Tongue (tissue), 2 donors: ENCODE measurements around the gene VSIG10L2. TPM values are rescaled to one million over a fixed set of nuclear protein-coding genes. Genes with fewer than 3 reads are reported as not detected.

Experiments used
- DNase-seq: peaks from one replicate; pipeline ENCODE4 v3.0.0-alpha.2; 2015
- total RNA-seq: library from RNA; depleted of rRNA; stranded (reverse); fragments of >200 nt; gene quantifications from one replicate; pipeline ENCODE4 v1.2.3, GENCODE V29; 2014

Gene VSIG10L2
- total RNA-seq, 1 donor from 2014 or later = not detected

DNA sequence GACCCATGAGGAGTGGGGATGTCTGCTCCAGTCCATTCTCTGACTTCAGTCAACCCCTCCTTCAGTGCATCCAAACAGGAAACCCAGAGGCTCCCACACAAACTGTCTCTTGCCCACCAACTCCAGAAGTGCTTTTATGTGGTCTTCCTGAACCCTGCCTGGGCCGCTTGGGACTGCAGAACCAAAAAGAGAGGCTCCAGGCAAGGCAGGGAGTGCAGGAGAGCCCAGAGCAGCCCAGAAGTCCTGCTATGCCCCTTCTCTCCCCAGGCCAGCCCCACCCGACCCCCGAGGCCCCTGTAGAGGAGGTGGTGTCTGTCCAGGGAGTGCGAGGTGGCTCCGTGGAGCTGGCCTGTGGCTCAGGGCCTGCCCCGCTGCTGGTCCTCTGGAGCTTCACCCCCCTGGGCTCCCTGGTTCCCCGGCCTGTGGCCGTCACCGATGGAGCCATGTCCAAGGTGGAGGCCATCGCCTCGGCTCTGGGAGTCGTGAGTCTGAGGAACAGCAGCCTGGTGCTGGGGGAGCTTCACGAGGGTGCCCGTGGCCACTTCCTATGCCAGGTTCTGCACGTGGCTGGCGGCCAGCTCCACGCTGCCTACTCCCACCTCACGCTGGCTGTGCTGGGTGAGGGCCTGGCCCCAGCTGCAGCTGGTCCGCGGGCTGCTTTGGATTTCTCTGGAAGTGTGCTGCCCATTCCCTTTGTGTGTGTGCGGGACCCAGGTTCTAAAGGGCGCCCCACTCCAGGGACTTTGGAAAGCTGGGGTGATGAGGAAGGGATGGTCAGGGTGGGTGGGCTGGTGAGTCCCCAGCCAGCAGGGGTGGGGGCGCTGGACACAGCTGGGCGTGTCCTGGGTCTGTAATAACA, 1.8 kb downstream of the VSIG10L2 start:
- DNase-seq = no peak

DNA sequence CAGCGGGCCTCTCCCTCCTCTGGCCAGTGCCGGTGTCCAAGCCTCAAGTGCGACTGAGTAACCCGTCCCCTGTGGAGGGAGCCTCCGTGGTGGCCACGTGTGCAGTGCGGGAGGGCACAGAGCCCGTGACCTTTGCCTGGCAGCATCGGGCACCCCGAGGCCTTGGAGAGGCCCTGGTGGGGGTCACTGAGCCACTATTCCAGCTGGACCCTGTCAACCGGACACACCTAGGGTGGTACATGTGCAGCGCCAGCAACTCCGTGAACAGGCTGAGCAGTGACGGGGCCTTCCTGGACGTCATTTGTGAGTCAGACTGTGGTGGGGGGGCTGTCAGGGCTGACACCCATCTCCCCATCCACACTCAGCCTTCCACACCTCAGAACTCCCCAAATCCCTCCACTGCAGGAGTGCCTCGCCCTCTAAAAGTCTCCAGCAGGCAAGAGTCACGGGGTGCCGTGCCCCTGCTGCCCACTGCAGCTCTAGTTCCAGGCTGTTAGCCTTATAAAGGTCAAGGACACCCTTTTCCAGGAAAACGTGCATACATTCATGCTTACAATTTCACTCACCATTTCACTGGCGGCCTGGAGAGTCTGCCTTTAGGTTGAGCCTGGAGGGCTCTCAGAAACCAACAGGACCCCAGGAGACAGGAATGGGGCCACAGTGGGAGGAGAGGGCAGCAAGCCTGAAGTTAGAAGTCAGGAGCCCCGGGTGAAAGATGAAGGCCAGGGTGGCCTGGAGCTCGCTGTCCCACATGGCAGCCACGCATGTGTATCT, 2.6 kb downstream of the VSIG10L2 start:
- no peak for DNase-seq

DNA sequence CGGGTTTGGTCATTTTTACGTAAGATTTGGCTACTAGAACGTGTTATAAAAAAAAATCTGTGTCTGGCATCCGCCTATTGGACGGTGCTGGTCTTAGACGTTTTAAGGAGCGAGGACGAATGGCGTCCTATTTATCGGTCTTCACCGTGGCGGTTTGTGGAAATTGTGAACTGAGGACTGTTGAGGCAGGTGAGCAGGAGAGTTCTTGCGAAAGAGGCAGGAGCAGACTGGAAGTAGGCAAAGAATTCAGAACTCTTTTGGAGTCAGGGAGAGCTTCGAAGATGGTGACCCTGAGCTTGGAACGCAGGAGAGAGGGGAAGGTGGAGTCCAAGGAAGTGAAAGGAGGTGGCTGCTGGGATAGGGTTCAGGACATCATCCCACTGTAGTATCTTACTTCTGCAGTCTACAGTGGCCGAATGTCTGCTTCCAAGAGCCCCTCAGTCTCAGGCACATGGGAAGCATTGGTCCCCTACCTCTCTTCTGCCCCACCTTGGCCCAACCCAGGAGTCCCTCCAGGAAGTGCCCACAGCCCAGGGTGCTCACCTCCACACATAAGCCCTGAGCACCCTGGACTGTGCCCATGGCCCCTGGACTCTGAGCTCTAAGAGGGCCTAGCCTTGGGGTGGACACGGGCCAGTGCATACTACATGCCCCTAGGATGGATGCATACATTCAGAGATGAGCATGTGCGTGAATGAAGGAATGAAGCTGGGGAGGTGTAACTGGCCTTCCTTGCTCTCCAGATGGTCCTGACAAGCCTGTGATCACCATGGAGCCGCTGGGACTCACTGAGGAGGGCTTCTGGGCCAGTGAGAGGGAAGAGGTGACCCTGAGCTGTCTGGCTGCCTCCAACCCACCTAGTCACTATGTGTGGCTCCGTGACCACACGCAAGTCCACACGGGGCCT, 3.7 kb downstream of the VSIG10L2 start:
- no peak for DNase-seq

DNA sequence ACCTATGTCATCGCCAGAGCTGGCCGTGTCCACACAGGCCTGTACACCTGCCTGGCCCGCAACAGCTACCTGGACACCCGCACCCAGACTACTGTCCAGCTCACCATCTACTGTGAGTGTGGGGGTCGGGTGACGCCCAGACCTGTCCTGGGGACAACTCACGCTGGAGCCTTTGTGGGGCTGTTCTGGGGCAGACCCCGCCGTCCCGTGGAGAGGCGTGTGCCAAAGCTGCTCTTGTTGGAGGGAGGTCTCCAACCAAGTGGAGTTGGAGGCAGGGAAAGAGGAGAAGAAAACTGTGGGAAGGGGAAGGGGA, 4.3 kb downstream of the VSIG10L2 start:
- no peak for DNase-seq

DNA sequence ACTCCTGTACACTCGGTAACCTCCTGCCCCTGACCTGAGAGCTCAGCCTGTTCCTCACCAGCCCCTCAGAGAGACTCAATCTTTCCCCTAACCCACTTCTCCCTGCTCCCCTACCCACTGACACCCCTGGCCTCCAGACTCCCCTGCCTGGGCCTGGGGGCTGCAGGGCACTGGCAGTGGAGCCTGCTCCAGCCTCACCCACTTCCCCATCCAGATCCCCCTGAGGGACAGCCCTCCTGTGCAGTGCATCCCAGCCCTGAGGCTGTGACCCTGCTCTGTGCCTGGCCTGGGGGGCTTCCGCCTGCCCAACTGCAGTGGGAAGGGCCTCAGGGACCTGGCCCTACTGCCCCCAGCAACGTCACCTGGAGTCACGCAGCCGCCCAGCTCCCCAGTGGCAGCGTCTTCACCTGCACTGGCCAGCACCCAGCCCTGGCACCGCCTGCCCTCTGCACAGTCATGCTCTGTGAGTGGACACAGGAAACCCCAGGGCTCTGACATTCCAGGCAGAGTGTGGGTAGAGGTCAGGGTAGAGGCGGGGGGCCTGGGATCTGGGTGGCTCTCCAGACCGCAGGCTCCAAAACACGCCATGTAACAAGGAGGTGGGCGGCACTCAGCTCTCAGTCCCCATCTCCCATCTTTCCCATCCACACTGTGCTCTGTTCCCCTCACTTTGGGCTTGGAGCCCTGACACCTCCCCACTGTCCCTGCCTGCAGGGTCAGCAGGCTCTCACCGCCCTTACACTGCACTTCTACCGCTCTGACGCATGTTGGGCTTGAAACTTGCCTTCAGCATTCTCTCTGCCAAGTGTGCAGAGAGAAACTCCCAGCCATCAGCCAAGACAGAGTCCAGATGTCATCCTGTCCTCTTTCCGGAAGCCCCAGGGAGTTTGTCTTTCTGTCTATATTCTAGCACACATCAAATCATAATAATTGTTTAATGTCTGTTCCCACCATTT, 5.1 kb downstream of the VSIG10L2 start:
- DNase-seq = peak; percentile 87

DNA sequence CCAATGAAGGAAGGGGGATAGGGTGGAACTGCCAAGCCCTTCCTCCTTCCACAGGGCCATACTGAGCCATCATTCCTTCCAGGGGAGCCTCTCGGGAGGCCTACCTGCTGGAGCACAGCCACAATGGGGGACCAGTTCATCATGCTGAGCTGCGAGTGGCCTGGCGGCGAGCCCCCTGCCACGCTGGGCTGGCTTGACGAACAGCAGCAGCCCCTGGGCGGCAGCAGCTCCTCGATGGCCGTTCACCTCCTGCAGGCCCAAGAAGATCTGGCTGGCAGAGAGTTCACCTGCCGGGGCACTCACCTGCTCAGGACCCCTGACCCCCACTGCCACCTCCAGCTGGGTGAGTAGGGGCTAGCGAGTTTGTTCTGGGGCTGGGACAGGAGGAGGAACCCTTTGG, 5.9 kb downstream of the VSIG10L2 start:
- DNase-seq = no peak

DNA sequence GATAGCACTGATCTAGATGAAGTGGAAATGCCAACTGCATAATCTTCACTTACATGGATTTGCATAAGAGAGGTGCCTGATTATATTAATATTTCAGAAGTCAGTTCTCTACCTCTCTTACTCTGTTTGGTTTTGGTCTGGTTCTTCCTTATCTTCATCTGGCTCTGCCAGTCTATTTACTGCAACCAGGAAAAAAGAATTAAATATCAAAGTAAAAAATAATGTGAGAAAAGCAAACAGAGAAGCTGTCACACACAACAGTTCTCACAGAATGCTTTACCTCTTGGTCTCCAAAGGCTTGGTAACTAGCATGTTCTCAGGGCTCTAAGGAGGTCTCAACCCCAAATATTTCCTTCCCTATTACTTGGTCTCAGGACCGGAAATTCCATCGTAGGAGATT, 6.7 kb downstream of the VSIG10L2 start:
- DNase-seq = no peak

DNA sequence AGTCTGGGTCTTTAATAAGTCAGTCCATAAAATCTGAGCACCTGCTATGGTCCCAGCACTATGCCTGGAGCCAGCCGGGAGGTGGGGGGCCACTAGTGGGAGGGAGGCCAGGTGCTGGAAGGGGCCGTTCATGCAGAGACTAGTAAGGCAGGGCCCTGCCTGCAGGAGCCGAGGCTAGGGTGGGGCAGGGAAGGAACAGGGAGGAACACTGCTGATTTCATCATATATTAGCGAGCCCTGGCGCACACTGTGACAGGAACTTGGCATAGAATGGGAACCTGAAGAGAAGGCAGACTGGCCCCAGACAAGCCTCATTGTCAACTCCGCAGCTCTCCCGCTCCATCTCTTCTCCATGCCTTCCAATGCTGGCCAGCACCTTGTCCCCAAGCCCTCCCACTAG, 7.1 kb downstream of the VSIG10L2 start:
- DNase-seq = peak; percentile 62

DNA sequence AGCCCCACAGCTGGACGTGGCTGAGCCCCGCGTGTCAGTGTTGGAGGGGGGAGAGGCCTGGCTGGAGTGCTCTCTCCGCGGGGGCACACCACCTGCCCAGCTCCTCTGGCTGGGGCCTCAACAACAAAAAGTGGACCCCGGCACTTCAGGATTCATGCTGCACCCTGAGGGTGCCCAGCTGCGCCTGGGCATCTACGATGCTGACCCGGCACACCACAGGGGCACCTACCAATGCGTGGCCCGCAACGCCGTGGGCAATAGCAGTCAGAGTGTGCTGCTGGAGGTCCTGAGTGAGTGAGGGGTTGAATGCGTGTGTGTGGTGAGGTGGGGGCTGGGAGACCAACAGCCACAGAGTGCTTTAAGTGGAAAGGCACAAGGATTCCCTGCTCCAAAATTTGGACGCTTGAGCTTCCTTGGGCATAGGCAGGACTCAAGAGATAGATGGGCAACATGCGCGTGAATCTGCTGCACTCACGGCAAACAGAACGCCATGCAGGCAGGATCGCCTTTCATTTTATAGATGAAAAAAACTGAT, 7.6 kb downstream of the VSIG10L2 start:
- no peak for DNase-seq

DNA sequence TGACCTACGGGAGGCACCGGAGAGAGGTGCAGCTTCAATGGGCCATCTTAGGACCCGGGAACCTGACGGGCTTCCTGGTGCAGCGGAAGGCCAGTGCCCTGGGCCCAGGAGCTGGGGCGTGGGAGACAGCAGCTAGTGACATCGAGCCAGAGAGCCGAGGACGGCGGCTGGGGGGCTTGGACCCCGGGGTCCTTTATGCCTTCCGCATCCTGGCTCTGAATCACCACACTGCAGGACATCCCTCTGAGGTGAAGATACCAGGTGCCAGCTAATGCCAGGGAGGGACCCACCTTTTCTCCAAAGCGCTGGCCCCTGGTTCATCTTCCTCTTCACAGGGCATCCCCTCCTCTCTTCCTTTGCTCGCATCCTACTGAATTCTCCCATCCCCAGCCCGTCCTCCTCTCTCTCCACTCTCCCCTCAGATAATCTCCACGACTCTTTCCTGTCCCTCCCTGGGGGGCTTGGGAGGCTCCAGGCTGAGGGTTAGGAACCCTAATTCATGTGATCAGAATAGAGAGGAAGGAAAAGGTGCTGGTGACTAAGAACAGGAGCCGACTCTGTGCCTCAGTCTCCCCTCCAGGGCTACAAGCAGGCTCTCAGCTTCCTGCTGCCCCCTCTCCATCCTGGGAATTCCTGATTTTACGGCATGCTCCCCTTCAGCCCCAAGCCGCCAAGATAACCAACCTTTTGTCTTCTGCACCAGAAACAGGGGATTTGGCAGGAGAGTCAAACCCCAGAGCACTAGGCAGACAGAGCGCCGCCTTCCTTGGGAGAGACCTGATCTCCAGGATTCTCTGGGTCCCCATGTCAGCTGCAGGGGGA, 8.5 kb downstream of the VSIG10L2 start:
- no peak for DNase-seq

DNA sequence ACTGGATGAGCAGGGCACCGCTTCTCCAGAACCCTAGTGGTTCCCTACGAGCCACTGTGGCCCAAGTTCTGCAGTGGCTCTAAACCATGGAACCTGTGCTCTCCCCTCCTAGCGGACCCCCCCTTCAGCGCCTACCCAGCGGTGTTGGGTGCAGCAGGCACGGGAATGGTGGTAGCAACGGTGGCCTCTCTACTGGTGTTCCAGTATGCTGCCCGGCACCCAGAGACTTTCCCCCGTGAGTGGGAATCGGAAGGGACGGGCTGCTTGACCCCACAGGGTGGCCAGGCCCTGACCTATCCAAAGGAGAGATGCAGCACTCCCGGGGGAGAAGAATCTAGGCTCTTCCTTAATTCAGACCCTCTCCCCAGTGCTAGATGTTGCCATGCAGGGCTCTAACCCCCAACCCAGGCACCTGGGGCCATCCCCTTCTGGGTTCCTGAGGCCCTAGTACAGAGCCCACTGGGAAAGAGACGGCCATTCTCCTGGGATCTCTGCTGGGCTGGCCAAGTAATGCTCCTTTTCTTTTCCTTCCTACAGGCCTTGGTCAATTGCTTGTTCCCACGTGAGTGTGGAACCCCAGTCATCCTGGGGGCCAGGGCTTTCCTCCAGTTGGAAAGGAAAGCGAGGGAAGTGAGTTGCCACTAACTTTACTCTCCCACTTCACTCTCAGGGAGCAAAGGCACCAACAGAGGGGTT, 9.2 kb downstream of the VSIG10L2 start:
- no peak for DNase-seq

DNA sequence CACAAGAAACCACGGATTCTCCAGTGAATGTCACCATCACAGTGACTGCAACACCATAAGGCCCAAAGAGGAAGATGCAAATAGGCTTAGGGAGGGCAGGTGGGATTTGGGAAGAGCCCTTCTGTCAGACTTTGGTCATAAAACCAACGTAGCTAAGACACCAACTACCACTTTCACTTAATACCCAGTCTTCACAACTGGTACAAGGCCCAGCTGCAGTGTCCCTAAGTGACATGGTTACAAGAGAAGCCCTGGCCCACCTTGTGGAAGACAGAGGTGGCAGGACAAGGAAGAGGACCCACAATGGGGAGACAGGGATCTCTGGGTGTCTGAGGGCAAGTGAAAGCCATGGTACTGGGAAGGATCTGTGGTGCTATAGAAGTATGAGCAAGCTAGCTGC, 10.0 kb downstream of the VSIG10L2 start:
- no peak for DNase-seq

DNA sequence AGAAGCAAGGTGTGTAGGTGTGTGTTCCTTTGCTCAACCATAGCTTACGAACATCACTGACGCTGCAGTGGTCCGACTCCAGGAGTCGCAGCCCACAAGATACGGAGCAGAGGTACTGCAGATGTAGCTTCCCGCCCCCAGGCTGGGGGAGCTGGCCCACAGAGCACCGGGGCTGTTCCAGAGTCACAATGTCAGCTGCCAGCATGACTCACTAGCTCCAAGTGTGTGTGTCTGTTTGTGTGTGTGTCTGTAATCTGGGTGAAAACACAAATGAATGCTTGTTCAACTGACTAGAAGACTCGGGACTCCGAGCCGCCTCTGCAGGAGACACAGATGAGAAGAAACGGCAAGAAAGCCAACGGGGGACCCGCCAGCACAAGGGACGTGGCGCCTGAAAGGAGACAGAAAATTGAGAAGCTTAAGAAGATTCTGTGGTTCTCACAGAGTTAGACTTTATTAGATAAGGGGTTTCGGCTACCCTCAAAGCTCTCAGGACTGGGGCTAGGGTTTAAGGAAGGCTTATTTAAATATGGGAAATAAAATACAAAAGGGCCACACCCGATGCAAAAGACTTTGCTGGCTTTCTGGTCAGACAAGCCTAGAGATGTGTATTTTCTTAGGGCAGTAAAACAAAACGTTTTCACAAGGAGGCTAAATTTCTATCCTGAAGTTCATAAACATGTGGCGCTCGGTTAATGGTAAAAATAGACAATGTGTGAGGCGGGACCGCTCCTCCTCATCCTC, 10.7 kb downstream of the VSIG10L2 start:
- no peak for DNase-seq

DNA sequence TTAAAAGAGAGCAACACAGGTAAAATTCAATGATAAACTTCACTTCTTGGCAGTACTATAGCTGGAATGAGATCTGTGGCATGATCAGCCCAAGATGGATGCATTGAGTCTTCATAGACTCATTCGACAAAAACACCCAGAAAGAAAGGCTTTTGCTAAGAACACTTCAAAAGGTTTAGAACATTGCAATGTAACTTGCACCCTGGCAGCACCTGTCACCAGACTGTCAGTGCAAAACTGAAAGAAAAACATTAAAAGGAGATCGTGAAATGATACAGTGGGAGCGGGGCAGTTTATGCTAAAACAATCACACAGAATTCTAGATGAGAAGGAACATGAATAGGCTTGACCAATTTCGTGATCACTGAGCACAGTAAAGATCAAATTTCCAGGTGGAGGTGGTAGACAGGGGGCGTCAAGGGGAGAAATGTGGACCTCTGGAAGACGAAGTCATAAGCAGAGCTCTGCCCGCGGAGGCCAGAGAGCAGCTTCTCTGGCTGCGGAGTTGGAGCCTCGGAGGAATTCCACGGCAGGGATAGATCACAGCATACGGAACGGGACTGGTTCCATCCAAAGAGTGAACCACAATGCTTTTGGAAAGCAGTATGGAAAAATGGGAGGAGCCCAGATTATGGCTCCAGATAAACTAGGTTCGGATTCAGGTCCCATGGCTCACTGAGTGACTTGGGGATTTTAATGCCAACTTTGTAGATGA, 11.9 kb downstream of the VSIG10L2 start:
- DNase-seq = no peak

DNA sequence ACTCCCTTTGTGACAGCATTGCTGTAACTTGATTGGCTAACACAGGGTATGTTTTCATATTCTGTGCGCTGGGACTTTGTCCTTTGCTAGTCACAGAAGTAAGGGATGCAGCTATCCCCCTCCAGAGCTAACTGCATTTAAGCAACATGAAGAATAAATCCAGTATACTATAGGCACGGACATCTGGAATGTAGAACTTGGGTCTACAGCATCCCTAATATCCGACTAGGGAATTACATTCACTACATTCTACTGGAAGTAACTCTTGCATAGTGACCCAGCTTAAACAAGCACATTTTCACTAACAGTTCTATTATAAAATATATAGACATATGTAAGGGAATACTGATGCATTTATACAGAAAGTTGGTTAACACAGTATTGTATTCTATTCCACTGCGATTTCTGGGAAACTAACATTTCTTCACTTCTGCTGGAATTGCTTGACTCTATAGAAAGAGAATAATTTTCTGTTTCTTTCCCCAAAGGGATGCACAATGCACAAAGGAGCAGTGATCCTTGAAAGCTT, 13.1 kb downstream of the VSIG10L2 start:
- no peak for DNase-seq

DNA sequence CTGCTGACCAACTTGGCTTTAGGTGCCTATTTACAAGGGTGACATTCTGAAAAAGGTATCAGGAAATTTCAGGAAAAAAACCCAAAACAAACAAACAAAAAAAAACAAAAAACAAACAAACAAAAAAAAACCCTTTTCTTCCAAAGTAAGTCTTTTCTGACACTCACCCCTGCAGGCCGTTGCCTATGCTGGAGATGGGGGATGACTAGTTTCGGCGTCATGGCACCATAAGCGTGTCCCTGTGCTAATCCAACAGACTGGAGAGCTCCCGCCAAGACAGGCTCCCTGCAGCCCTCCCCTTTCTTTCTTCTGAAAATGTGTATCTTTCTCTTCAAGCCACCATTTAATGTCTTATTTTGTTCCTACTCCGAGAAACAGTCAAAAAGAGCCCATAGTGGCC, 13.7 kb downstream of the VSIG10L2 start:
- no peak for DNase-seq

DNA sequence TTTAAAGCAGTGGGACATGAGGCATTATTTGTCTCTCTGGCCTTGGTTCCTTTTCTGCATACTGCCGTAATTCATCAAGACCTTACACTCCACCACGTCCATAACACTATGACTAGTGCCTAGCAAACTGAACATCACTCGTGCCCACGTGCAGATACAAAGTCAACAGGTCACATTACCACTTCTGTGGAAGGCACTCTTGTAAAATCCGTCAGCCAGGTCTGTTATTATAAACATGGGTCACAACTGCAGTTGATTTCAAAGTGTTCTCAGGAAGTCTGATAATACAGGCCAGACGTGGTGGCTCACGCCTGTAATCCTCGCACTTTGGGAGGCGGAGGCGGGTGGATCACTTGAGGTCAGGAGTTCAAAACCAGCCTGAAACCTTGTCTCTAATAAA, 14.1 kb downstream of the VSIG10L2 start:
- DNase-seq = no peak

DNA sequence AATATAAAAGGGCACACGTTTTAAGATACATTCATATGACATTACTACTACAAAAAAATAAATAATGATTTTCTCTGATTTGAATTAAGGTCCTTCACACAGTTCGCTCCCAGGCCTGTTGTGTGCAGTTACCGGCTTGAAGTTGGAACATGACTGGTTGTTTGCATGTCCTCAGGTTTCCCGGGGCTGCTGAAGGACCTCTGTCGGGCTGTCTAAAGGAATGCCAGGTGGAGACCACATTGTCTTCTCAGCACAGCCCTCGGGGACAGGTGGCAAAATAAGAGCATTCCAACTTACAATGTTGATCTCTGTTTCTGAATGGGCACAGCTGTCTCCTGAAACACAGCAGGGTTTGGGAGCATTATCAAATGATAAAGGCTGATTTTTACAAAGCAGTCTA, 14.9 kb downstream of the VSIG10L2 start:
- no peak for DNase-seq
